ENCODE measurements around the gene P2RX4.
"Not testable (repeated sequence)": the region's sequence is repeated elsewhere in the genome, so short reads cannot be mapped to it uniquely, and the experiment has no call there.

P2RX4 gene

GRCh38 chr12:121187501-121187900 is 22.4 kb upstream of the P2RX4 start:
- DNase-seq (ENCODE audit: low read depth in 1 of 2, low spot score in 1 of 2), result no peak

- DNase-seq (ENCODE audit: low read depth in 1 of 2, low spot score in 1 of 2), result no peak
Observed at GRCh38 chr12:121188227-121188626, 21.7 kb upstream of the P2RX4 start.

GRCh38 chr12:121189131-121189530 is 20.8 kb upstream of the P2RX4 start:
- DNase-seq (ENCODE audit: low read depth in 1 of 2, low spot score in 1 of 2), result no peak

- DNase-seq (ENCODE audit: low read depth in 1 of 2, low spot score in 1 of 2), result no peak
Observed at GRCh38 chr12:121189619-121190155, 20.2 kb upstream of the P2RX4 start.

GRCh38 chr12:121190523-121191031 is 19.4 kb upstream of the P2RX4 start:
- no peak for DNase-seq (ENCODE audit: low read depth in 1 of 2, low spot score in 1 of 2)

- DNase-seq (ENCODE audit: low read depth in 1 of 2, low spot score in 1 of 2), result no peak
Observed at GRCh38 chr12:121191151-121191550, 18.8 kb upstream of the P2RX4 start.

- DNase-seq (ENCODE audit: low read depth in 1 of 2, low spot score in 1 of 2), result no peak
Observed at GRCh38 chr12:121196902-121197301, 13.0 kb upstream of the P2RX4 start.

GRCh38 chr12:121198949-121199348 is 11.0 kb upstream of the P2RX4 start:
- DNase-seq (ENCODE audit: low read depth in 1 of 2, low spot score in 1 of 2), result no peak

- DNase-seq (ENCODE audit: low read depth in 1 of 2, low spot score in 1 of 2), result not testable (repeated sequence)
Observed at GRCh38 chr12:121201140-121201539, 8.8 kb upstream of the P2RX4 start.

- no peak for DNase-seq (ENCODE audit: low read depth in 1 of 2, low spot score in 1 of 2)
Observed at GRCh38 chr12:121202407-121203355, 7.2 kb upstream of the P2RX4 start.

- DNase-seq (ENCODE audit: low read depth in 1 of 2, low spot score in 1 of 2), result no peak
Observed at GRCh38 chr12:121203482-121203881, 6.4 kb upstream of the P2RX4 start.

- no peak for DNase-seq (ENCODE audit: low read depth in 1 of 2, low spot score in 1 of 2)
Observed at GRCh38 chr12:121205491-121205890, 4.4 kb upstream of the P2RX4 start.

GRCh38 chr12:121208571-121208970 is 1.4 kb upstream of the P2RX4 start:
- not testable (repeated sequence) for DNase-seq (ENCODE audit: low read depth in 1 of 2, low spot score in 1 of 2)

- DNase-seq (ENCODE audit: low read depth in 1 of 2, low spot score in 1 of 2), result no peak
Observed at GRCh38 chr12:121209221-121209620, 708 bp upstream of the P2RX4 start.

GRCh38 chr12:121212875-121213274 is 2.9 kb downstream of the P2RX4 start:
- DNase-seq (ENCODE audit: low read depth in 1 of 2, low spot score in 1 of 2), result no peak

GRCh38 chr12:121214166-121214777 is 4.3 kb downstream of the P2RX4 start:
- peak in 1 of 2 donors; percentile 15 for DNase-seq (ENCODE audit: low read depth in 1 of 2, low spot score in 1 of 2)

GRCh38 chr12:121214855-121215745 is 5.2 kb downstream of the P2RX4 start:
- no peak for DNase-seq (ENCODE audit: low read depth in 1 of 2, low spot score in 1 of 2)

- DNase-seq (ENCODE audit: low read depth in 1 of 2, low spot score in 1 of 2), result no peak
Observed at GRCh38 chr12:121216102-121216501, 6.2 kb downstream of the P2RX4 start.

- DNase-seq (ENCODE audit: low read depth in 1 of 2, low spot score in 1 of 2), result no peak
Observed at GRCh38 chr12:121217063-121217462, 7.1 kb downstream of the P2RX4 start.

GRCh38 chr12:121217761-121218160 is 7.8 kb downstream of the P2RX4 start:
- no peak for DNase-seq (ENCODE audit: low read depth in 1 of 2, low spot score in 1 of 2)

Measured in activated CD4-positive, alpha-beta T cell treated with anti-CD3 and anti-CD28 coated beads, Interleukin-2, amount 50 U/mL, for 24 hours (primary cell).